GM12878 (cell line): ENCODE data around the gene ERP27.

Experiments
- BRCA1 ChIP-seq: IDR thresholded peaks from 2 replicates; pipeline ENCODE4 v1.6.1; 2011; ENCODE audit warnings: low read depth, low read length, improper control_type of control experiment
- CTCF ChIP-seq, 3 experiments: IDR thresholded peaks in 2 of 3; conservative IDR thresholded peaks in 1 of 3; 2 replicates each; pipeline ENCODE4 v1.5.1; 2011; ENCODE audit warnings: low read depth in 3 of 3, low read length in 3 of 3, mild to moderate bottlenecking in 3 of 3, control low read depth in 2 of 3, moderate library complexity in 2 of 3, inconsistent platforms in 1 of 3, mixed read lengths in 1 of 3; ENCODE audit not compliant: control insufficient read depth in 2 of 3, insufficient read depth in 1 of 3; ENCODE audit errors: extremely low read depth in 1 of 3
- FOXK2 ChIP-seq: fragments of 450-650 bp; IDR thresholded peaks from 2 replicates; pipeline ENCODE4 v1.6.1; 2017; ENCODE audit warnings: mild to moderate bottlenecking, moderate library complexity
- MEF2A ChIP-seq: IDR thresholded peaks from 2 replicates; pipeline ENCODE4 v1.6.1; 2011; ENCODE audit warnings: low read depth, mild to moderate bottlenecking, low read length, moderate library complexity; ENCODE audit not compliant: insufficient read depth
- MLLT1 ChIP-seq: fragments of 450-650 bp; IDR thresholded peaks from 2 replicates; pipeline ENCODE4 v1.6.1; 2016; ENCODE audit warnings: mild to moderate bottlenecking
- MYB ChIP-seq: fragments of 150-350 bp; IDR thresholded peaks from 2 replicates; pipeline ENCODE4 v1.6.1; 2014; ENCODE audit warnings: mild to moderate bottlenecking, low read depth, low read length, borderline replicate concordance
- POLR2A ChIP-seq: IDR thresholded peaks from 2 replicates; pipeline ENCODE4 v1.6.1; 2011; ENCODE audit warnings: low read depth, mild to moderate bottlenecking, low read length
- ZZZ3 ChIP-seq: IDR thresholded peaks from 2 replicates; pipeline ENCODE4 v1.6.1; 2011; ENCODE audit warnings: low read depth; ENCODE audit not compliant: control insufficient read depth, insufficient read length
- TF ChIP-seq, protein P1 (sequence below): IDR thresholded peaks from 2 replicates; pipeline ENCODE4 v1.6.1; 2011; ENCODE audit warnings: borderline replicate concordance, low read depth, mild to moderate bottlenecking, moderate library complexity, mixed read lengths, low read length; ENCODE audit not compliant: insufficient read depth; ENCODE audit errors: extremely low read length

DNA sequence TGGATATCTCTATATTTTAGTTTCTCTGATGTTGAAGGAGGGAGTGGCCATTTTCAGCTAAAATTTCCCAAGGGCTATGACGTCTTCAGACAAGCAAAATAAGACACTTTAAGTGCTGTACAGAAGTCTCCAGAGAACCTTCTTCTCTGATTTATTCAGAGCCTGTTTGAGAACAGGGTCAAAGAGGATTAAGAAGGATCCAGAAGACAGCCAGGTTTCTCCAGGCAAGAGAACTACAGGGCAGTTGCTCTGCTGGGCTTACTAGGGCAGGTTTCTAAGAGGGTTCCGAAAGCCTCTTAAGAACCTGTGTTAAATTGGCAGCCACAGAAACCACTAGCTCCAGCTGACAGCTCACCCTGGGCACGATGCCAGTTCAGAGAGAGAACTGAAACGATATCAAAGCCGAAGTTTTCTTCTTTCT lies 53.9 kb downstream of the ERP27 start:
- peak; percentile 73 for TF ChIP-seq MLLT1
- TF ChIP-seq, protein P1, sequence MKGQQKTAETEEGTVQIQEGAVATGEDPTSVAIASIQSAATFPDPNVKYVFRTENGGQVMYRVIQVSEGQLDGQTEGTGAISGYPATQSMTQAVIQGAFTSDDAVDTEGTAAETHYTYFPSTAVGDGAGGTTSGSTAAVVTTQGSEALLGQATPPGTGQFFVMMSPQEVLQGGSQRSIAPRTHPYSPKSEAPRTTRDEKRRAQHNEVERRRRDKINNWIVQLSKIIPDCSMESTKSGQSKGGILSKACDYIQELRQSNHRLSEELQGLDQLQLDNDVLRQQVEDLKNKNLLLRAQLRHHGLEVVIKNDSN, result no peak
- TF ChIP-seq CTCF (IDR thresholded peaks at IDR 0.05 in 2 of 3, conservative IDR thresholded peaks at IDR 0.05 in 1 of 3; ENCODE audit: control insufficient read depth in 2 of 3, extremely low read depth in 1 of 3, insufficient read depth in 1 of 3, low read depth in 3 of 3, low read length in 3 of 3), result no peak
- TF ChIP-seq BRCA1, result no peak
- TF ChIP-seq FOXK2, result no peak
- TF ChIP-seq ZZZ3, result no peak
- TF ChIP-seq MYB, result no peak
- no peak for TF ChIP-seq MEF2A
- no peak for TF ChIP-seq POLR2A
